Measurements from ENCODE around the gene HOMEZ.

HOMEZ gene

DNA sequence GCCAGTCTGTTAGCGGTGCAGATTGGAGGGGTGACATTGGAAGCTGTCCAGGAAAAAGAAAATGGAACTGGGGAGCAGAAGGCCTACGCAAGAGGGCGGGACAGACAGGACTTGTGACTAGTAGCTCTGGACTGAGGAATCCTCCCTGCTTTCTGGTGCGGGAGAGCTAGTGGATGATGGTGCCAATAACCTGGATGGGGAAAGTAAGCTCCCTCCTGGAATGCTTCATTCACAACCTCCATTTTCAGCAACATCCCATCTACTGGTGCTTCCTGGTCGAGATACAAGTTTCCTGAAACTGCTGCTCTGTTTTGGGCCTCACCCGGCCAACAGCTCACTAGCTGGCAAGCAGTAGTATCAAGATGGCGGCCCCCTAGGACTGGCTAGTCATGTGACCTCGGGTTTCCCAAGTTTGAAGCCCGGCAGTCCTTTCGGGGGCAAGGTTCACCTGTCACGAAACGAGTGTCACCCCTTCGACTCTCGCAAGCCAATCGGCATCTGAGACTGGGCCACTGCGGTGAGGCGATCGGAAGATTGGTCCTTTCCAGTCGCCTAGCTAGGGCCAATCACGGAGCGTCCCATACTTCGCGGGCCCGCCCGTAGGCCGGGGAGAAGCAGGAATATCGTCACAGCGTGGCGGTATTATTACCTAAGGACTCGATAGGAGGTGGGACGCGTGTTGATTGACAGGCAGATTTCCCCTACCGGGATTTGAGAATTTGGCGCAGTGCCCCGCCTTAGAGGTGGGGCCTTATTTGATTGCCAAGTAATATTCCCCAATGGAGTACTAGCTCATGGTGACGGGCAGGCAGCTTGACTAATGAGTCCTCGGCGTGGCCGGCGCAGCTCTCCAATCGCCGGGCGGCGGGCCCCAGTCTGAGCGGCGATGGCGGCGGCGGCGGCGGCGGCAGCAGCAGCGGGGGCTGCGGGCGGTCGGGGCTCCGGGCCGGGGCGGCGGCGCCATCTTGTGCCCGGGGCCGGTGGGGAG is 34.9 kb upstream of the HOMEZ start, which contains the start of gene PABPN1 (continued):
- TF ChIP-seq KLF10 (tag by site-specific recombination; IDR thresholded peaks at IDR 0.05) (no peak), ZNF777 (tag by site-specific recombination; IDR thresholded peaks at IDR 0.05; ENCODE audit: borderline replicate concordance) (no peak), HOXC10 (CRISPR knock-in tag; IDR thresholded peaks at IDR 0.05) (no peak), ZBTB48 (tag by site-specific recombination; IDR thresholded peaks at IDR 0.05) (0 out of 2 replicates have a peak, but pooled peaks have one; percentile 38), ZNF175 (tag by site-specific recombination; IDR thresholded peaks at IDR 0.05) (no peak), ZNF548 (tag by site-specific recombination; IDR thresholded peaks at IDR 0.05) (no peak; the same call in 1 of the 2 replicates), CTCF (tag by site-specific recombination; IDR thresholded peaks at IDR 0.05) (no peak), SCRT2 (tag by site-specific recombination; IDR thresholded peaks at IDR 0.05) (no peak), ZNF571 (tag by site-specific recombination; IDR thresholded peaks at IDR 0.05) (no peak), ZBTB8A (tag by site-specific recombination; IDR thresholded peaks at IDR 0.05) (peak; percentile 79), ZNF324 (tag by site-specific recombination; IDR thresholded peaks at IDR 0.05) (0 out of 2 replicates have a peak, but pooled peaks have one; percentile 18), MZF1 (tag by site-specific recombination; IDR thresholded peaks at IDR 0.05; ENCODE audit: borderline replicate concordance) (no peak), FEZF1 (tag by site-specific recombination; IDR thresholded peaks at IDR 0.05) (peak; percentile 98), KLF9 (tag by site-specific recombination; IDR thresholded peaks at IDR 0.05; ENCODE audit: low read depth) (0 out of 2 replicates have a peak, but pooled peaks have one; percentile 12), ZNF132 (tag by site-specific recombination; IDR thresholded peaks at IDR 0.05; ENCODE audit: borderline replicate concordance) (no peak), ZNF391 (tag by site-specific recombination; IDR thresholded peaks at IDR 0.05; ENCODE audit: borderline replicate concordance, low read depth) (peak; percentile 52; the same call in 1 of the 2 replicates), ZNF561 (tag by site-specific recombination; IDR thresholded peaks at IDR 0.05; ENCODE audit: borderline replicate concordance) (peak; percentile 76), SP3 (tag by site-specific recombination; IDR thresholded peaks at IDR 0.05) (peak; percentile 72), ZNF16 (tag by site-specific recombination; IDR thresholded peaks at IDR 0.05; ENCODE audit: low read depth) (no peak), SCRT1 (tag by site-specific recombination; IDR thresholded peaks at IDR 0.05; ENCODE audit: borderline replicate concordance) (no peak), ZBTB10 (tag by site-specific recombination; IDR thresholded peaks at IDR 0.05) (peak; percentile 95), ZNF10 (tag by site-specific recombination; IDR thresholded peaks at IDR 0.05) (no peak), ZNF501 (tag by site-specific recombination; IDR thresholded peaks at IDR 0.05) (no peak; the same call in 1 of the 2 replicates), ZNF184 (tag by site-specific recombination; IDR thresholded peaks at IDR 0.05) (peak; percentile 74), TRIM28 (IDR thresholded peaks at IDR 0.05; ENCODE audit: borderline replicate concordance, low read length) (no peak; the same call in 1 of the 2 replicates), ZNF354C (tag by site-specific recombination; IDR thresholded peaks at IDR 0.05; ENCODE audit: borderline replicate concordance, low read depth) (no peak), ZNF2 (tag by site-specific recombination; IDR thresholded peaks at IDR 0.05) (peak; percentile 70), ZNF114 (tag by site-specific recombination; IDR thresholded peaks at IDR 0.05) (no peak), ZNF792 (tag by site-specific recombination; IDR thresholded peaks at IDR 0.05) (no peak), WT1 (tag by site-specific recombination; IDR thresholded peaks at IDR 0.05) (peak; percentile 36; the same call in 1 of the 2 replicates), PRDM1 (tag by site-specific recombination; IDR thresholded peaks at IDR 0.05) (no peak), ZNF639 (tag by site-specific recombination; IDR thresholded peaks at IDR 0.05) (peak; percentile 78)
- TF ChIP-seq, protein P1, sequence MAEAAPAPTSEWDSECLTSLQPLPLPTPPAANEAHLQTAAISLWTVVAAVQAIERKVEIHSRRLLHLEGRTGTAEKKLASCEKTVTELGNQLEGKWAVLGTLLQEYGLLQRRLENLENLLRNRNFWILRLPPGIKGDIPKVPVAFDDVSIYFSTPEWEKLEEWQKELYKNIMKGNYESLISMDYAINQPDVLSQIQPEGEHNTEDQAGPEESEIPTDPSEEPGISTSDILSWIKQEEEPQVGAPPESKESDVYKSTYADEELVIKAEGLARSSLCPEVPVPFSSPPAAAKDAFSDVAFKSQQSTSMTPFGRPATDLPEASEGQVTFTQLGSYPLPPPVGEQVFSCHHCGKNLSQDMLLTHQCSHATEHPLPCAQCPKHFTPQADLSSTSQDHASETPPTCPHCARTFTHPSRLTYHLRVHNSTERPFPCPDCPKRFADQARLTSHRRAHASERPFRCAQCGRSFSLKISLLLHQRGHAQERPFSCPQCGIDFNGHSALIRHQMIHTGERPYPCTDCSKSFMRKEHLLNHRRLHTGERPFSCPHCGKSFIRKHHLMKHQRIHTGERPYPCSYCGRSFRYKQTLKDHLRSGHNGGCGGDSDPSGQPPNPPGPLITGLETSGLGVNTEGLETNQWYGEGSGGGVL (tag by site-specific recombination; IDR thresholded peaks at IDR 0.05) = peak; percentile 51; the same call in 1 of the 2 replicates
